Coronary artery (tissue), 2 donors: ENCODE measurements around the gene RARRES1.

Source experiments
- DNase-seq: peaks from one replicate; pipeline ENCODE4 v3.0.0-alpha.2; 2017; ENCODE audit warnings: low spot score
- H3K27ac ChIP-seq, 2 donors: fragments of 200-600 bp; sonication (generic); one replicate each; pipeline ENCODE4 v1.5.1; 2016 to 2019
- H3K4me3 ChIP-seq: fragments of 200-600 bp; sonication (generic); 2 replicates; pipeline ENCODE4 v1.5.1; 2016; ENCODE audit warnings: mild to moderate bottlenecking, moderate library complexity
- CTCF ChIP-seq: fragments of 200-600 bp; sonication (generic); IDR thresholded peaks from one replicate; pipeline ENCODE4 v1.5.1; 2019; ENCODE audit warnings: antibody characterized with exemption

The RARRES1 gene

DNA sequence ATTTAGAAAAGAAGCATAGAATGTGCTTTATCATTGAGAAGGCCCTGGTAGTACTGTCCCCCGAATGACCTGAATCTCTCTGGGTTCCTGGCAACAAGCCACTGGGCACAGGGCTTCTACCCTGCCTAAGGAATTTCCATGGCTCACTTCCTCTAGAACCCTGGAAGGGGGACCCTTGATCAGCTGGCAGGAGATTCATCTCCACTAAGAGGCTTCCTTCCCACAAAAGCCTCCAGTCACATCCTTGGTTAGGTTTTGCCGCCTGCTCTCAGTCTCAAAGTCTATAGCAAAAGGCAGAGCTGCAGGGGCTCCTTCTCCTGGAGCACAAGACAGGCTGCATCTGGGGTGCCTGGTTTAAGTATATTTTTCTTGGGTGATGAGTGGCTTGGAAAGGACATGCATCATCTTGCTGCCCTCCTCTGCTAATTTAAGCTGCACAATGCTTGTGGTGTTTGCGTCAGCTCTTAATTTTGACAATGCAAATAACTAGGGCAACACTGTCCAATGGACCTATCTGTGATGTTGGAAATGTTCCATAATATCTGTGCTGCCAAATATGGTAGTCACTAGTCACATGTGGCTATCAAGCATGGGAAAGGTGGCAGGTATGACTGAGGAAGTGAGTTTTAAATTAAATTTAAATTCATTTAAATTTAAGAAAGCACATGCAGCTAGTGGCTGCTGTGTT lies 33.4 kb upstream of the RARRES1 start:
- no peak for DNase-seq
- no peak for TF ChIP-seq CTCF
- Histone ChIP-seq H3K27ac (no peak overlapping the region), H3K4me3 (no peak overlapping the region)

- TF ChIP-seq CTCF: no peak
- DNase-seq: no peak
- H3K4me3 ChIP-seq: no peak overlapping the region
- H3K27ac ChIP-seq: no peak overlapping the region
Measured at GRCh38 chr3:158763421-158763820, 31.2 kb upstream of the RARRES1 start.

- Histone ChIP-seq H3K4me3 (no peak overlapping the region), H3K27ac (peak overlapping the region in 1 of 2 donors; percentile 39)
- no peak for TF ChIP-seq CTCF
- DNase-seq: no peak
Measured at GRCh38 chr3:158762701-158763100, 30.4 kb upstream of the RARRES1 start.

- no peak for TF ChIP-seq CTCF
- no peak for DNase-seq
- Histone ChIP-seq H3K27ac (no peak overlapping the region), H3K4me3 (no peak overlapping the region)
Measured at GRCh38 chr3:158761350-158761749, 29.1 kb upstream of the RARRES1 start.

DNA sequence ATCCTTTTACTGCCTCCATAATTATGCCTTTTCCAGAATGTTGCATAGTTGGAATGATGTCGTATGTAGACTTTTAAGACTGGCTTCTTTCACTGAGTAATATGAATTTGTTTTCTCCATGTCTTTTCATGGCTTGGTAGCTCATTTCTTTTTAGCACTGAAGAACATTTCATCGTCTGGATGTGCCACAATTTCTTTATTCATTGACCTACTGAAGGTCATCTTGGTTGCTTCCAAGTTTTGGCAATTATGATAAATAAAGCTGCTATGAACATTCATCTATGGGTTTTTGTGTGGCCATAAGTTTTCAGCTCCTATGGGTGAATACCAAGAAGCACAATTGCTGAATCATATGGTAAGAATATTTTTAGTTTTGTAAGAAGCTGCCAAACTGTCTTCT lies 23.2 kb upstream of the RARRES1 start:
- Histone ChIP-seq H3K27ac (no peak overlapping the region), H3K4me3 (no peak overlapping the region)
- no peak for TF ChIP-seq CTCF
- no peak for DNase-seq

DNA sequence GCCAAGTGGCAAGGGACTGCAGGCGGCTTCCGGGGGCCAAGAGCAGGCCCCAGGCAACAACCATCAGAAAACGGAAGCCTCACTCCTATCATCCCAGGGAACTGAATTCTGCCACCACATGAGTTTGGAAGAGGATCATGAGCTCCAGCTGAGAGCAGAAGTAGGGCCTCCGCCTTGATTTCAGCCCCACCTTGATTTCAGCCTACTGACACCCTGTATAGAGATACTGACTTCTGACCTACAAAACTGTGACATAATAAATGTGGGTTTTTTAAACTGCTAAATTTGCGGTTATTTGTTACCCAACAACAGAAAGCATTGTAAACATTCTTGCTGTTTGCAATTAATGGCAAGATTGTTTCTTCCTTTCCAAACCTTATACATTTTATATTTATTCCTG lies 21.6 kb upstream of the RARRES1 start:
- H3K4me3 ChIP-seq: no peak overlapping the region
- DNase-seq: no peak
- no peak for TF ChIP-seq CTCF
- H3K27ac ChIP-seq: no peak overlapping the region

GRCh38 chr3:158751316-158751715 lies 19.1 kb upstream of the RARRES1 start:
- no peak for TF ChIP-seq CTCF
- Histone ChIP-seq H3K4me3 (no peak overlapping the region), H3K27ac (no peak overlapping the region)
- no peak for DNase-seq
